GM23338 (cell line): Measurements from ENCODE around the gene ZSCAN18. TPM values are rescaled to one million over a fixed set of nuclear protein-coding genes. Genes with fewer than 3 reads are reported as not detected.

Source experiments
- ATAC-seq: fragments of 200-7000 bp; cut with Tn5 transposase; 3 replicates; pipeline ENCODE4 v1.9.1; 2020
- DNase-seq: peaks from one replicate; pipeline ENCODE4 v3.0.0-alpha.2; 2015; ENCODE audit warnings: low spot score
- H2AFZ ChIP-seq: fragments of 200-600 bp; sonication (generic); 2 replicates; pipeline ENCODE4 v1.8.0; 2016; ENCODE audit warnings: antibody characterized with exemption, mild to moderate bottlenecking, moderate library complexity
- H3F3A ChIP-seq: fragments of 200-600 bp; sonication (generic); replicated peaks from 2 replicates; pipeline ENCODE4 v1.8.0; 2017; ENCODE audit warnings: antibody characterized with exemption, mixed run types, low read depth
- H3K27ac ChIP-seq: fragments of 200-600 bp; sonication (generic); 2 replicates; pipeline ENCODE4 v1.6.1; 2016; ENCODE audit warnings: low read depth
- H3K27me3 ChIP-seq: fragments of 200-600 bp; sonication (generic); 2 replicates; pipeline ENCODE4 v1.8.0; 2016; ENCODE audit warnings: mild to moderate bottlenecking, mixed run types, moderate library complexity; ENCODE audit not compliant: insufficient read depth
- H3K36me3 ChIP-seq: fragments of 200-600 bp; sonication (generic); 2 replicates; pipeline ENCODE4 v1.8.0; 2016; ENCODE audit warnings: mild to moderate bottlenecking; ENCODE audit not compliant: insufficient read depth
- H3K4me1 ChIP-seq: fragments of 200-600 bp; sonication (generic); 2 replicates; pipeline ENCODE4 v1.8.0; 2016; ENCODE audit warnings: mild to moderate bottlenecking, moderate library complexity; ENCODE audit not compliant: insufficient read depth
- H3K4me2 ChIP-seq: fragments of 200-600 bp; sonication (generic); 2 replicates; pipeline ENCODE4 v1.7.1; 2017; ENCODE audit warnings: mixed run types
- H3K4me3 ChIP-seq: fragments of 200-600 bp; sonication (generic); 2 replicates; pipeline ENCODE4 v1.6.1; 2016; ENCODE audit warnings: mixed run types
- H3K79me2 ChIP-seq: fragments of 200-600 bp; sonication (generic); replicated peaks from 2 replicates; pipeline ENCODE4 v1.8.0; 2017; ENCODE audit warnings: mild to moderate bottlenecking; ENCODE audit not compliant: insufficient read depth
- H3K9me2 ChIP-seq: fragments of 200-600 bp; sonication (generic); 2 replicates; pipeline ENCODE4 v1.8.0; 2017; ENCODE audit not compliant: insufficient read depth
- H4K20me1 ChIP-seq: fragments of 200-600 bp; sonication (generic); replicated peaks from 2 replicates; pipeline ENCODE4 v1.8.0; 2017; ENCODE audit warnings: mild to moderate bottlenecking; ENCODE audit not compliant: insufficient read depth
- H3K27ac Mint-ChIP-seq: 2 replicates; pipeline ENCODE4 v1.8.0; 2020; ENCODE audit warnings: inconsistent platforms, mild to moderate bottlenecking, moderate library complexity, mixed read lengths
- H3K27me3 Mint-ChIP-seq: 3 replicates; pipeline ENCODE4 v1.8.0; 2022; ENCODE audit warnings: low read depth, mild to moderate bottlenecking, moderate library complexity, mixed read lengths, inconsistent platforms; ENCODE audit not compliant: insufficient read depth, poor library complexity
- H3K36me3 Mint-ChIP-seq: 3 replicates; pipeline ENCODE4 v1.8.0; 2021; ENCODE audit warnings: low read depth, mild to moderate bottlenecking, inconsistent platforms, moderate library complexity, mixed read lengths
- H3K4me1 Mint-ChIP-seq: 3 replicates; pipeline ENCODE4 v1.8.0; 2020; ENCODE audit warnings: mild to moderate bottlenecking, inconsistent platforms, mixed read lengths
- H3K4me3 Mint-ChIP-seq: 3 replicates; pipeline ENCODE4 v1.8.0; 2021; ENCODE audit warnings: moderate library complexity, mild to moderate bottlenecking, inconsistent platforms, mixed read lengths
- H3K9me3 Mint-ChIP-seq: 3 replicates; pipeline ENCODE4 v1.8.0; 2020; ENCODE audit warnings: moderate library complexity, mild to moderate bottlenecking, inconsistent platforms, mixed read lengths
- CREB1 ChIP-seq: fragments of 250-450 bp; sonication (Bioruptor Pico); IDR thresholded peaks from 2 replicates; pipeline ENCODE4 v1.5.0; 2020; ENCODE audit warnings: low read depth, mild to moderate bottlenecking, moderate library complexity
- CTCF ChIP-seq, 2 experiments: fragments of 200-600 bp in 1 of 2; sonication (generic) in 1 of 2; conservative IDR thresholded peaks; 2 replicates each; pipeline versions ENCODE4 v1.5.1 to v1.6.1; 2016 to 2017; ENCODE audit warnings: antibody characterized with exemption in 2 of 2, low read depth in 2 of 2, mild to moderate bottlenecking in 2 of 2, moderate library complexity in 1 of 2
- ETS1 ChIP-seq: IDR thresholded peaks from 2 replicates; pipeline ENCODE4 v1.6.1; 2016; ENCODE audit warnings: antibody characterized with exemption
- EZH2 ChIP-seq: fragments of 200-600 bp; sonication (generic); IDR thresholded peaks from one replicate; pipeline ENCODE4 v1.8.0; 2017; ENCODE audit warnings: antibody characterized with exemption, mild to moderate bottlenecking, low read depth; ENCODE audit not compliant: unreplicated experiment
- EZH2phosphoT487 ChIP-seq: fragments of 200-600 bp; sonication (generic); IDR thresholded peaks from one replicate; pipeline ENCODE4 v1.8.1; 2018; ENCODE audit warnings: antibody characterized with exemption; ENCODE audit not compliant: unreplicated experiment
- JUNB ChIP-seq: IDR thresholded peaks from one replicate; pipeline ENCODE4 v1.6.1; 2016; ENCODE audit warnings: antibody characterized with exemption; ENCODE audit not compliant: unreplicated experiment
- NANOG ChIP-seq: IDR thresholded peaks from 2 replicates; pipeline ENCODE4 v1.6.1; 2016; ENCODE audit warnings: antibody characterized with exemption, borderline replicate concordance
- POLR2AphosphoS5 ChIP-seq: IDR thresholded peaks from 2 replicates; pipeline ENCODE4 v1.6.1; 2016; ENCODE audit warnings: antibody characterized with exemption, low read depth
- REST ChIP-seq: IDR thresholded peaks from one replicate; pipeline ENCODE4 v1.6.1; 2018; ENCODE audit warnings: antibody characterized with exemption; ENCODE audit not compliant: unreplicated experiment
- STAT1 ChIP-seq: IDR thresholded peaks from one replicate; pipeline ENCODE4 v1.6.1; 2016; ENCODE audit warnings: antibody characterized with exemption; ENCODE audit not compliant: unreplicated experiment
- ZNF114 ChIP-seq: fragments of 250-450 bp; sonication (Bioruptor Pico); IDR thresholded peaks from 2 replicates; pipeline ENCODE4 v1.5.0; 2020; ENCODE audit warnings: mild to moderate bottlenecking, moderate library complexity
- ZNF331 ChIP-seq: fragments of 250-450 bp; sonication (Bioruptor Pico); IDR thresholded peaks from 2 replicates; pipeline ENCODE4 v1.5.0; 2020; ENCODE audit warnings: low read depth, mild to moderate bottlenecking, moderate library complexity
- polyA plus RNA-seq: library from polyadenylated mRNA; unstranded; fragments of >200 nt; fragmentation: Nextera tagmentation; extraction: Ambion mirVana; gene quantifications from 2 replicates; pipeline ENCODE4 v1.2.1, GENCODE V29; 2016
- total RNA-seq: library from RNA; depleted of rRNA; stranded (reverse); fragments of >200 nt; shearing (Covaris generic); gene quantifications from 2 replicates; pipeline ENCODE4 v1.2.3, GENCODE V29; 2014
- TF ChIP-seq, protein P1 (sequence below): fragments of 250-450 bp; sonication (Bioruptor Pico); IDR thresholded peaks from 2 replicates; pipeline ENCODE4 v1.5.0; 2020; ENCODE audit warnings: mild to moderate bottlenecking, moderate library complexity

Gene ZSCAN18
- total and polyA plus RNA-seq, 2 experiments from 2014 or later = 25.1 to 75.0 TPM

- Histone ChIP-seq H3K27ac (no peak overlapping the region), H3K4me1 (no peaks in the 10 kb centered on the region), H3F3A (no peaks in the 10 kb centered on the region), H3K36me3 (peaks cover 22% of the 10 kb centered on the region), H3K79me2 (no peaks in the 10 kb centered on the region), H2AFZ (no peak overlapping the region), H3K9me2 (no peaks in the 10 kb centered on the region), H3K4me3 (no peak overlapping the region), H3K4me2 (no peak overlapping the region), H3K27me3 (no peaks in the 10 kb centered on the region), H4K20me1 (no peaks in the 10 kb centered on the region)
- no peak for TF ChIP-seq STAT1
- TF ChIP-seq JUNB = no peak
- TF ChIP-seq EZH2 = no peak
- no peak for TF ChIP-seq CTCF (conservative IDR thresholded peaks at IDR 0.05; ENCODE audit: low read depth in 2 of 2)
- no peak for TF ChIP-seq REST
- TF ChIP-seq CREB1 = no peak
- no peak for TF ChIP-seq ZNF114 (CRISPR knock-in tag)
- TF ChIP-seq NANOG = no peak
- TF ChIP-seq POLR2AphosphoS5 = no peak
- no peak for TF ChIP-seq EZH2phosphoT487
- TF ChIP-seq, protein P1, sequence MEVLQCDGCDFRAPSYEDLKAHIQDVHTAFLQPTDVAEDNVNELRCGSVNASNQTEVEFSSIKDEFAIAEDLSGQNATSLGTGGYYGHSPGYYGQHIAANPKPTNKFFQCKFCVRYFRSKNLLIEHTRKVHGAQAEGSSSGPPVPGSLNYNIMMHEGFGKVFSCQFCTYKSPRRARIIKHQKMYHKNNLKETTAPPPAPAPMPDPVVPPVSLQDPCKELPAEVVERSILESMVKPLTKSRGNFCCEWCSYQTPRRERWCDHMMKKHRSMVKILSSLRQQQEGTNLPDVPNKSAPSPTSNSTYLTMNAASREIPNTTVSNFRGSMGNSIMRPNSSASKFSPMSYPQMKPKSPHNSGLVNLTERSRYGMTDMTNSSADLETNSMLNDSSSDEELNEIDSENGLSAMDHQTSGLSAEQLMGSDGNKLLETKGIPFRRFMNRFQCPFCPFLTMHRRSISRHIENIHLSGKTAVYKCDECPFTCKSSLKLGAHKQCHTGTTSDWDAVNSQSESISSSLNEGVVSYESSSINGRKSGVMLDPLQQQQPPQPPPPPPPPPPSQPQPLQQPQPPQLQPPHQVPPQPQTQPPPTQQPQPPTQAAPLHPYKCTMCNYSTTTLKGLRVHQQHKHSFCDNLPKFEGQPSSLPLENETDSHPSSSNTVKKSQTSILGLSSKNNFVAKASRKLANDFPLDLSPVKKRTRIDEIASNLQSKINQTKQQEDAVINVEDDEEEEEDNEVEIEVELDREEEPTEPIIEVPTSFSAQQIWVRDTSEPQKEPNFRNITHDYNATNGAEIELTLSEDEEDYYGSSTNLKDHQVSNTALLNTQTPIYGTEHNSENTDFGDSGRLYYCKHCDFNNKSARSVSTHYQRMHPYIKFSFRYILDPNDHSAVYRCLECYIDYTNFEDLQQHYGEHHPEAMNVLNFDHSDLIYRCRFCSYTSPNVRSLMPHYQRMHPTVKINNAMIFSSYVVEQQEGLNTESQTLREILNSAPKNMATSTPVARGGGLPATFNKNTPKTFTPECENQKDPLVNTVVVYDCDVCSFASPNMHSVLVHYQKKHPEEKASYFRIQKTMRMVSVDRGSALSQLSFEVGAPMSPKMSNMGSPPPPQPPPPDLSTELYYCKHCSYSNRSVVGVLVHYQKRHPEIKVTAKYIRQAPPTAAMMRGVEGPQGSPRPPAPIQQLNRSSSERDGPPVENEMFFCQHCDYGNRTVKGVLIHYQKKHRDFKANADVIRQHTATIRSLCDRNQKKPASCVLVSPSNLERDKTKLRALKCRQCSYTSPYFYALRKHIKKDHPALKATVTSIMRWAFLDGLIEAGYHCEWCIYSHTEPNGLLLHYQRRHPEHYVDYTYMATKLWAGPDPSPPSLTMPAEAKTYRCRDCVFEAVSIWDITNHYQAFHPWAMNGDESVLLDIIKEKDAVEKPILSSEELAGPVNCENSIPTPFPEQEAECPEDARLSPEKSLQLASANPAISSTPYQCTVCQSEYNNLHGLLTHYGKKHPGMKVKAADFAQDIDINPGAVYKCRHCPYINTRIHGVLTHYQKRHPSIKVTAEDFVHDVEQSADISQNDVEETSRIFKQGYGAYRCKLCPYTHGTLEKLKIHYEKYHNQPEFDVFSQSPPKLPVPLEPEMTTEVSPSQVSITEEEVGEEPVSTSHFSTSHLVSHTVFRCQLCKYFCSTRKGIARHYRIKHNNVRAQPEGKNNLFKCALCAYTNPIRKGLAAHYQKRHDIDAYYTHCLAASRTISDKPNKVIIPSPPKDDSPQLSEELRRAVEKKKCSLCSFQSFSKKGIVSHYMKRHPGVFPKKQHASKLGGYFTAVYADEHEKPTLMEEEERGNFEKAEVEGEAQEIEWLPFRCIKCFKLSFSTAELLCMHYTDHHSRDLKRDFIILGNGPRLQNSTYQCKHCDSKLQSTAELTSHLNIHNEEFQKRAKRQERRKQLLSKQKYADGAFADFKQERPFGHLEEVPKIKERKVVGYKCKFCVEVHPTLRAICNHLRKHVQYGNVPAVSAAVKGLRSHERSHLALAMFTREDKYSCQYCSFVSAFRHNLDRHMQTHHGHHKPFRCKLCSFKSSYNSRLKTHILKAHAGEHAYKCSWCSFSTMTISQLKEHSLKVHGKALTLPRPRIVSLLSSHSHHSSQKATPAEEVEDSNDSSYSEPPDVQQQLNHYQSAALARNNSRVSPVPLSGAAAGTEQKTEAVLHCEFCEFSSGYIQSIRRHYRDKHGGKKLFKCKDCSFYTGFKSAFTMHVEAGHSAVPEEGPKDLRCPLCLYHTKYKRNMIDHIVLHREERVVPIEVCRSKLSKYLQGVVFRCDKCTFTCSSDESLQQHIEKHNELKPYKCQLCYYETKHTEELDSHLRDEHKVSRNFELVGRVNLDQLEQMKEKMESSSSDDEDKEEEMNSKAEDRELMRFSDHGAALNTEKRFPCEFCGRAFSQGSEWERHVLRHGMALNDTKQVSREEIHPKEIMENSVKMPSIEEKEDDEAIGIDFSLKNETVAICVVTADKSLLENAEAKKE = no peak
- no peak for TF ChIP-seq ETS1
- no peak for TF ChIP-seq ZNF331
- Mint-ChIP-seq H3K27me3 (peaks cover 10% of the 10 kb centered on the region), H3K36me3 (peaks cover 79% of the 10 kb centered on the region), H3K4me1 (no peaks in the 10 kb centered on the region), H3K9me3 (peaks cover 99% of the 10 kb centered on the region), H3K27ac (no peak overlapping the region), H3K4me3 (no peak overlapping the region)
- DNase-seq (peak; percentile 28), ATAC-seq (no peak)
These were observed 25.3 kb upstream of the ZSCAN18 start for GRCh38 chr19:58123354-58123753.
